Smooth muscle cell (in vitro differentiated cells): ENCODE results near the gene AFAP1L1. TPM values are rescaled to one million over a fixed set of nuclear protein-coding genes. Genes with fewer than 3 reads are reported as not detected.

ENCODE experiments used
- DNase-seq: peaks from one replicate; lab custom pipeline; 2025; ENCODE audit not compliant: unreplicated experiment; lab: John Stamatoyannopoulos, UW
- H2AFZ ChIP-seq: fragments of 200-600 bp; sonication (generic); 2 replicates; pipeline ENCODE4 v1.6.0; 2016; ENCODE audit warnings: antibody characterized with exemption, low read depth, mild to moderate bottlenecking
- H3F3A ChIP-seq: fragments of 200-600 bp; sonication (generic); 2 replicates; pipeline ENCODE4 v1.6.0; 2017; ENCODE audit warnings: antibody characterized with exemption, low read depth
- H3K27ac ChIP-seq: fragments of 200-600 bp; sonication (generic); 2 replicates; pipeline ENCODE4 v1.5.1; 2016; ENCODE audit warnings: low read depth, mild to moderate bottlenecking
- H3K27me3 ChIP-seq: fragments of 200-600 bp; sonication (generic); 2 replicates; pipeline ENCODE4 v1.6.1; 2016; ENCODE audit warnings: low read depth, mild to moderate bottlenecking
- H3K36me3 ChIP-seq: fragments of 200-600 bp; sonication (generic); 2 replicates; pipeline ENCODE4 v1.5.1; 2016; ENCODE audit warnings: low read depth
- H3K4me1 ChIP-seq: fragments of 200-600 bp; sonication (generic); 2 replicates; pipeline ENCODE4 v1.5.1; 2016; ENCODE audit warnings: low read depth
- H3K4me2 ChIP-seq: fragments of 200-600 bp; sonication (generic); 2 replicates; pipeline ENCODE4 v1.6.0; 2016; ENCODE audit warnings: mild to moderate bottlenecking
- H3K4me3 ChIP-seq: fragments of 200-600 bp; sonication (generic); 2 replicates; pipeline ENCODE4 v1.5.1; 2016; ENCODE audit warnings: mild to moderate bottlenecking
- H3K79me2 ChIP-seq: fragments of 200-600 bp; sonication (generic); 2 replicates; pipeline ENCODE4 v1.6.0; 2016; ENCODE audit warnings: low read depth, mild to moderate bottlenecking
- H3K9ac ChIP-seq: fragments of 200-600 bp; sonication (generic); 2 replicates; pipeline ENCODE4 v1.6.0; 2016; ENCODE audit warnings: low read depth
- H3K9me3 ChIP-seq: fragments of 200-600 bp; sonication (generic); replicated peaks from 2 replicates; pipeline ENCODE4 v1.5.1; 2016; ENCODE audit warnings: low read depth
- H4K20me1 ChIP-seq: fragments of 200-600 bp; sonication (generic); 2 replicates; pipeline ENCODE4 v1.6.0; 2016; ENCODE audit warnings: low read depth
- WGBS: methylation state at CpG from one replicate; pipeline ENCODE4 v1.1.7; 2016; ENCODE audit warnings: low lambda C conversion rate; 5-methylcytosine and 5-hydroxymethylcytosine counted together
- polyA plus RNA-seq: library from polyadenylated mRNA; unstranded; fragments of >200 nt; fragmentation: Nextera tagmentation; extraction: Ambion mirVana; gene quantifications from 2 replicates; pipeline ENCODE4 v1.2.1, GENCODE V29; 2016
- total RNA-seq: library from RNA; depleted of rRNA; stranded (reverse); fragments of >200 nt; gene quantifications from 2 replicates; pipeline ENCODE4 v1.2.3, GENCODE V29; 2014
- TF ChIP-seq, protein P1 (sequence below): fragments of 200-600 bp; sonication (generic); IDR thresholded peaks from 2 replicates; pipeline ENCODE4 v1.5.1; 2017; ENCODE audit warnings: borderline replicate concordance, mild to moderate bottlenecking, antibody characterized with exemption; ENCODE audit not compliant: insufficient read depth, poor library complexity, severe bottlenecking

AFAP1L1 gene
- total and polyA plus RNA-seq, 2 experiments from 2014 or later: 0.59 to 2.3 TPM

DNA sequence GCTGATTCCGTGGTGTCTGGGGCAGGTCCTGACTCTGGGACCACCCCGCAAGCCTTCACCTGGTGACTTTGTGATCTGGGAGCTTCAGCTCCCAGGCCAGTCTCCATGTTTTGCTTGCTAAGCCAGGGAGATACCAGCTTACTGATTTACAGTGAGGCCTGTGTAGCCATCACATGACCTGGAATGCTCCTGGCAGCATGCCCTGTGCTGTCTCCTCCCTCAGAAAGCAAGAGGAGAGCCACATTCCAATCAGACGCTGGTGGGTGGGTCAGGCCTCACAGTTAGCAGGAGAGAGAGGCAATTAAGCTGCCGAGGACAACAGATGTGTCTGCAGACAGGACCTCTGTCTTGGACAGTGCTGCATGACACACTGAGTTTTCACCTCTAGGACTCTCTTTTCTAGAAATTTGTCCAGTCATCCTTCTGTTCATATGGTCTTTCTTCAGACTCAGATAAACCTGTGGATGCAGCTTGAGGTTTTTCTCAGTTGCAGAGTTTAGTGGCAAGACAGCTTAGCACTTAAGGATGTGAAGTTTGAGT is 49.2 kb downstream of the AFAP1L1 start:
- H2AFZ ChIP-seq: peak overlapping the region; percentile 30
- H3K4me1 ChIP-seq: peaks cover 11% of the 10 kb centered on the region
- H3K9ac ChIP-seq: peak overlapping the region; percentile 10
- DNase-seq: peak; percentile 57
- H3F3A ChIP-seq: peaks cover 16% of the 10 kb centered on the region
- no peaks in the 10 kb centered on the region for H3K9me3 ChIP-seq
- TF ChIP-seq, protein P1, sequence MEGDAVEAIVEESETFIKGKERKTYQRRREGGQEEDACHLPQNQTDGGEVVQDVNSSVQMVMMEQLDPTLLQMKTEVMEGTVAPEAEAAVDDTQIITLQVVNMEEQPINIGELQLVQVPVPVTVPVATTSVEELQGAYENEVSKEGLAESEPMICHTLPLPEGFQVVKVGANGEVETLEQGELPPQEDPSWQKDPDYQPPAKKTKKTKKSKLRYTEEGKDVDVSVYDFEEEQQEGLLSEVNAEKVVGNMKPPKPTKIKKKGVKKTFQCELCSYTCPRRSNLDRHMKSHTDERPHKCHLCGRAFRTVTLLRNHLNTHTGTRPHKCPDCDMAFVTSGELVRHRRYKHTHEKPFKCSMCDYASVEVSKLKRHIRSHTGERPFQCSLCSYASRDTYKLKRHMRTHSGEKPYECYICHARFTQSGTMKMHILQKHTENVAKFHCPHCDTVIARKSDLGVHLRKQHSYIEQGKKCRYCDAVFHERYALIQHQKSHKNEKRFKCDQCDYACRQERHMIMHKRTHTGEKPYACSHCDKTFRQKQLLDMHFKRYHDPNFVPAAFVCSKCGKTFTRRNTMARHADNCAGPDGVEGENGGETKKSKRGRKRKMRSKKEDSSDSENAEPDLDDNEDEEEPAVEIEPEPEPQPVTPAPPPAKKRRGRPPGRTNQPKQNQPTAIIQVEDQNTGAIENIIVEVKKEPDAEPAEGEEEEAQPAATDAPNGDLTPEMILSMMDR: no peak
- peak overlapping the region; percentile 76 for H3K27ac ChIP-seq
- no peaks in the 10 kb centered on the region for H3K79me2 ChIP-seq
- H3K4me2 ChIP-seq: peak overlapping the region; percentile 65
- no peaks in the 10 kb centered on the region for H3K27me3 ChIP-seq
- H3K36me3 ChIP-seq: no peaks in the 10 kb centered on the region
- no peaks in the 10 kb centered on the region for H4K20me1 ChIP-seq
- 34% methylated on average over 4 of the region's 4 CpGs for WGBS
- no peak overlapping the region for H3K4me3 ChIP-seq

DNA sequence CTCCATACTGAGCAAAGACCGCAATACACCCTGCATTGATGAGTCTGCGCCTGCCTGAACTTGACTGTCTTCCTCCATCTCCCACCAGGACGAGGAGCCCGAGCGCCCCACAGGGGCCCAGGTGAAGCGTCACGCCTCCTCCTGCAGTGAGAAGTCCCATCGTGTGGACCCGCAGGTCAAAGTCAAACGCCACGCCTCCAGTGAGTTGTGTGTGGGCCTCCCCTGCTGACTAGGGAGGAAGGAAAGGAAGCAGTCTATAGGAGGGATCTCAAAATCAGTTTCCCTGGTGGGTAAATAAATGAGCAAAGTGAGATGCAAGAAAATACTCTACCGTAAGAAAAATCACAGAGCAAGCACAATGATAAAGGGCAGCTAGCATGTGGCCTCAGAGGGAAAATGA is 50.9 kb downstream of the AFAP1L1 start:
- no peaks in the 10 kb centered on the region for H3K9me3 ChIP-seq
- no peak overlapping the region for H3K4me3 ChIP-seq
- H3K79me2 ChIP-seq: no peaks in the 10 kb centered on the region
- no peak overlapping the region for H3K9ac ChIP-seq
- no peak for DNase-seq
- 81% methylated on average over 12 of the region's 12 CpGs for WGBS
- TF ChIP-seq, protein P1: no peak
- H3K36me3 ChIP-seq: no peaks in the 10 kb centered on the region
- no peaks in the 10 kb centered on the region for H4K20me1 ChIP-seq
- H3K27ac ChIP-seq: no peak overlapping the region
- H3K27me3 ChIP-seq: no peaks in the 10 kb centered on the region
- H3F3A ChIP-seq: peaks cover 16% of the 10 kb centered on the region
- peaks cover 11% of the 10 kb centered on the region for H3K4me1 ChIP-seq
- H2AFZ ChIP-seq: no peak overlapping the region
- no peak overlapping the region for H3K4me2 ChIP-seq

DNA sequence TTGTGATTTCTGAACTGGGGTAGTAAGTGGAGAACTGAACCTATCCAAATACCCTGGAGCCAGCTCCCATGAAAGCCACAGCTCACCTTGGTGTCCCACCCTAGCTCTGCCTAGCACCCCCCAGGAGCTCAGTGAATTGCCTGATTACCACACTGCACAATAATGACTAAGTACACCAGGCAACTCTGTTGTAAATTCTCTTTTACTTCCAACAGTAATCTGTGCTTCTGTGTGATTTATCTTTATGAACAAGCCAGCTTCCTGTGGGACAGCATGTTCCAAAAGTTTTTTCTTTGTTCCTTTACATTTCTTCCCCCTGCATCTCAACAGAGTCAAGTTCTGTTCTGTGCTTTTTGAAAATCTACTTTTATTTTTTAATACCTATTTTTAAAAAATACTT is 51.6 kb downstream of the AFAP1L1 start:
- peaks cover 16% of the 10 kb centered on the region for H3F3A ChIP-seq
- H3K4me3 ChIP-seq: no peak overlapping the region
- no peak for DNase-seq
- no peaks in the 10 kb centered on the region for H4K20me1 ChIP-seq
- peak overlapping the region; percentile 4 for H3K4me2 ChIP-seq
- no peaks in the 10 kb centered on the region for H3K36me3 ChIP-seq
- no peaks in the 10 kb centered on the region for H3K79me2 ChIP-seq
- no peak overlapping the region for H3K9ac ChIP-seq
- TF ChIP-seq, protein P1: no peak
- H3K4me1 ChIP-seq: peaks cover 11% of the 10 kb centered on the region
- H3K27me3 ChIP-seq: no peaks in the 10 kb centered on the region
- H3K27ac ChIP-seq: peak overlapping the region; percentile 56
- H3K9me3 ChIP-seq: no peaks in the 10 kb centered on the region
- H2AFZ ChIP-seq: peak overlapping the region; percentile 8

DNA sequence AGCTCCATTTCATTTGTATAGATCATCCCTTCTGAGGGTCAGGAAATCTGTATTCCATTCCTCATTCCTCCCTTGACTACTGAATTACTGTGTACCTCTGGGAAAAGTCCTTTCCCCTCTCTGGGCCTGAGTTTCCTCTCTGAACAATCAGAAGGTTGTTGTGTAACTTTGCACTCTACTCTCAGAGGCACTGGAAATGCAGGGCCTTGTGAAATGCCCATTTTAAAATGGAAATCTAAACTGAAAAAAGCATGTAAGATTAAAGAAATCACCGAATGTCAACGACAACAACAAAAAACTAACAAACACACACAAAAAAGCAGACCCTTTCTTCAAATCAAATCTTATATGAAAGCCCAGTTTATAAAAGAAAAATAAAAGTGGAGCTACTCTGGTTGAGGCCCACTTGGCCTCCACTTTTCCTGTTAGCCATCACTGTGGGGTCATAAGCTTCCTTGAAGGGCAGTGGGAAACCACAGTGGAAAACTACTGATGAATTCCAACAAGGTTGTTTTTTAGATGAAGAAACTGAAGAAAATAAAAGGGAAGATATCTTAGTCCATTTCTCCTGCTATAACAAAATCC is 52.1 kb downstream of the AFAP1L1 start:
- WGBS: 83% methylated on average over 2 of the region's 2 CpGs
- Histone ChIP-seq H3F3A (peaks cover 16% of the 10 kb centered on the region), H3K9ac (no peak overlapping the region), H3K36me3 (no peaks in the 10 kb centered on the region), H4K20me1 (no peaks in the 10 kb centered on the region), H3K27ac (peak overlapping the region; percentile 56), H3K9me3 (no peaks in the 10 kb centered on the region), H3K27me3 (no peaks in the 10 kb centered on the region), H3K4me1 (peaks cover 11% of the 10 kb centered on the region), H3K79me2 (no peaks in the 10 kb centered on the region), H3K4me3 (no peak overlapping the region), H2AFZ (peak overlapping the region; percentile 48), H3K4me2 (peak overlapping the region; percentile 4)
- TF ChIP-seq, protein P1: no peak
- DNase-seq: no peak
